Stomach (tissue), 9 donors: ENCODE results near the gene TMEM258. TPM values are rescaled to one million over a fixed set of nuclear protein-coding genes. Genes with fewer than 3 reads are reported as not detected.
A peak's percentile ranks its signal among the peaks of the same experiment; 100 is the strongest.

Source experiments
- DNase-seq, 2 donors: peaks; one replicate each; pipeline versions ENCODE4 v3.0.0 to v3.0.0-alpha.2; 2013 to 2019
- H3K27ac ChIP-seq, 5 donors: fragments of 200-600 bp in 4 of 5; sonication (generic) in 4 of 5; one replicate each; pipeline ENCODE4 v1.5.1; 2013 to 2019; ENCODE audit warnings: mild to moderate bottlenecking in 1 of 5, moderate library complexity in 1 of 5
- H3K27me3 ChIP-seq, 3 donors: fragments of 200-600 bp; sonication (generic); one replicate each; pipeline ENCODE4 v1.5.1; 2017 to 2019; ENCODE audit warnings: mixed run types in 1 of 3
- H3K36me3 ChIP-seq, 4 donors: fragments of 200-600 bp; sonication (generic); 1 replicate in 3 of 4; 2 replicates in 1 of 4; pipeline ENCODE4 v1.5.1; 2016 to 2019
- H3K4me1 ChIP-seq, 4 donors: fragments of 200-600 bp; sonication (generic); one replicate each; pipeline ENCODE4 v1.5.1; 2016 to 2019
- H3K4me3 ChIP-seq, 4 donors: fragments of 200-600 bp; sonication (generic) in 3 of 4; one replicate each; pipeline ENCODE4 v1.5.1; 2016 to 2019; ENCODE audit warnings: mild to moderate bottlenecking in 1 of 4
- H3K9me3 ChIP-seq, 4 donors: fragments of 200-600 bp; sonication (generic); one replicate each; pipeline ENCODE4 v1.5.1; 2016 to 2019
- CTCF ChIP-seq, 7 experiments: fragments of 450-650 bp in 4 of 7; fragments of 200-600 bp in 3 of 7; sonication (generic) in 3 of 7; IDR thresholded peaks; one replicate each; pipeline ENCODE4 v1.5.1; 2016 to 2019; ENCODE audit warnings: antibody characterized with exemption in 7 of 7, control low read depth in 2 of 7, mild to moderate bottlenecking in 1 of 7
- EP300 ChIP-seq: sonication (generic); formaldehyde crosslinking; IDR thresholded peaks from one replicate; pipeline ENCODE4 v1.6.1; 2017; ENCODE audit warnings: antibody characterized with exemption
- POLR2A ChIP-seq, 4 donors: fragments of 450-650 bp; IDR thresholded peaks; one replicate each; pipeline ENCODE4 v1.6.1; 2016; ENCODE audit warnings: antibody characterized with exemption in 4 of 4, control low read depth in 2 of 4, mild to moderate bottlenecking in 1 of 4, moderate library complexity in 1 of 4
- POLR2AphosphoS5 ChIP-seq, 3 donors: sonication (generic); formaldehyde crosslinking; IDR thresholded peaks; one replicate each; pipeline ENCODE4 v1.6.1; 2016; ENCODE audit warnings: antibody characterized with exemption in 3 of 3
- WGBS, 5 donors: extraction: QIAGEN DNeasy Blood & Tissue Kit in 3 of 5; methylation state at CpG; one replicate each; pipeline versions ENCODE4 v1.1.5 to v1.1.7; 2013 to 2018; 5-methylcytosine and 5-hydroxymethylcytosine counted together
- intact Hi-C: fragments of 100-400 bp; cut with DNase I; formaldehyde crosslinking; loops from one replicate; pipeline ENCODE4 v1.15.1; 2023; ENCODE audit warnings: low total_unique reads
- polyA plus RNA-seq, 3 donors: library from polyadenylated mRNA; stranded (reverse); fragments of 200-250 nt; gene quantifications; one replicate each; pipeline ENCODE4 v1.2.3, GENCODE V29; 2013
- total RNA-seq, 5 donors: library from RNA; depleted of rRNA; stranded (reverse); fragments of >200 nt; gene quantifications; one replicate each; pipeline versions ENCODE4 v1.1.0 to v1.2.3, GENCODE V29; 2014 to 2016
- donor health status: healthy with polysubstance abuse.
- donor health status: Bipolar disorder and iron deficiency.
- donor health status: healthy.

Gene TMEM258
- total and polyA plus RNA-seq, 8 donors, result 24.1 to 274 (median 50.3) TPM; not detected in 1

DNA sequence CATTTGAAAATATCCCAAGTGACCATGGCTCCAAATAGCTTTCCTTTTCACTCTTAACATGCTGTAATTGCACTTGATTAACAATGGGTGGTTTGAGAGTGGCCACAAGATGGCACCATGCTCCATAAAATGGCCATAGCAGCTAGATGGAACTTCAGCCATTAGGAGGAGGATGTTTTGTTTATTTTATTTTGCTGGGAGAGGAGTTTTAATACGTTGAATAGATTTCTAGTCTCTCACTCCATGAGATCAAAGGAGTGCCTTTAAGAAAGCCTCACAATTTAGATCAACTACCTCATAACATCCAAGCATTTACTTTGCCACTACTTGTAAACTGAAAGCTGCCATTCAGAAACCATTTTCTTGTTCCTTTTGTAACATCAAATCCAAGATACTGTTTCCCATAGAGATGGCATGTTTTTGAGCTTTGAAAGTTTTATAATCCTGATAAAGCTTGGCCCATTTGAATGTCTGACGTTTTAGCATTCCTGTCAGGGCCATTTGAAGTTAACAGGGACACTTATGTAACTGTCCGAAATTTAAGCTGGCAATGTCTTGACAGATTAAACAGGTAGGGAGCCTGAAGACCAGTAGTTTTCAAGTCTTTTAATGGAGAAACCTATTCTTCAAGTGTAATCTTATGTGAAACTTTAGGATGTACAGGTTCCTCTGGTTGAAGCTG is 5.0 kb upstream of the TMEM258 start:
- Histone ChIP-seq H3K9me3 (no peaks in the 10 kb centered on the region), H3K36me3 (peaks cover 12 to 26% (median 19%) of the 10 kb centered on the region in 4 donors), H3K27ac (peak overlapping the region in 2 of 5 donors; percentile 47), H3K27me3 (no peaks in the 10 kb centered on the region), H3K4me3 (no peak overlapping the region), H3K4me1 (peaks cover 13 to 24% (median 19%) of the 10 kb centered on the region in 4 donors)
- TF ChIP-seq POLR2A (IDR thresholded peaks at IDR 0.05) (no peak), CTCF (IDR thresholded peaks at IDR 0.05) (peak in 5 of 7 experiments; percentile 66 to 93 (median 81)), EP300 (no peak), POLR2AphosphoS5 (IDR thresholded peaks at IDR 0.05) (peak in 2 of 3 donors; percentile 48 to 82)
- DNase-seq, result peak; percentile 83 to 95
- 33 to 45% (median 36%) methylated on average over 3 of the region's 3 CpGs for WGBS, 5 donors
- intact Hi-C loops, result no loop called here

GRCh38 chr11:61795876-61796526 is 3.6 kb upstream of the TMEM258 start:
- Histone ChIP-seq H3K36me3 (peaks cover 5 to 15% (median 12%) of the 10 kb centered on the region in 4 donors), H3K4me3 (no peak overlapping the region), H3K4me1 (peaks cover 19 to 35% (median 29%) of the 10 kb centered on the region in 4 donors), H3K9me3 (no peaks in the 10 kb centered on the region), H3K27ac (no peak overlapping the region), H3K27me3 (no peaks in the 10 kb centered on the region)
- 88 to 93% (median 91%) methylated on average over 16 to 18 of the region's 18 CpGs for WGBS, 5 donors
- DNase-seq, result no peak
- intact Hi-C loops, result no loop called here
- TF ChIP-seq POLR2A (IDR thresholded peaks at IDR 0.05), result no peak
- no peak for TF ChIP-seq EP300
- no peak for TF ChIP-seq POLR2AphosphoS5 (IDR thresholded peaks at IDR 0.05)
- no peak for TF ChIP-seq CTCF (IDR thresholded peaks at IDR 0.05)

DNA sequence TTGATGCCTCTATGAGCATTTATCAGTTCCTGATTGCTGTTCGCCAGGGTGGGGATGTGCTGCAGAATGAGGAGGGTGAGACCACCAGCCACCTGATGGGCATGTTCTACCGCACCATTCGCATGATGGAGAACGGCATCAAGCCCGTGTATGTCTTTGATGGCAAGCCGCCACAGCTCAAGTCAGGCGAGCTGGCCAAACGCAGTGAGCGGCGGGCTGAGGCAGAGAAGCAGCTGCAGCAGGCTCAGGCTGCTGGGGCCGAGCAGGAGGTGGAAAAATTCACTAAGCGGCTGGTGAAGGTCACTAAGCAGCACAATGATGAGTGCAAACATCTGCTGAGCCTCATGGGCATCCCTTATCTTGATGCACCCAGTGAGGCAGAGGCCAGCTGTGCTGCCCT is 3.1 kb upstream of the TMEM258 start:
- H3K27me3 ChIP-seq, result no peaks in the 10 kb centered on the region
- WGBS, 5 donors, result 87 to 90% (median 88%) methylated on average over 11 to 12 of the region's 12 CpGs
- TF ChIP-seq EP300 (no peak), POLR2A (IDR thresholded peaks at IDR 0.05) (no peak), POLR2AphosphoS5 (IDR thresholded peaks at IDR 0.05) (no peak), CTCF (IDR thresholded peaks at IDR 0.05) (no peak)
- peaks cover 5 to 15% (median 13%) of the 10 kb centered on the region in 4 donors for H3K36me3 ChIP-seq
- DNase-seq, result no peak
- intact Hi-C loops, result no loop called here
- H3K4me1 ChIP-seq, result peaks cover 22 to 41% (median 33%) of the 10 kb centered on the region in 4 donors
- no peak overlapping the region for H3K4me3 ChIP-seq
- no peak overlapping the region for H3K27ac ChIP-seq
- no peaks in the 10 kb centered on the region for H3K9me3 ChIP-seq

- no peak overlapping the region for H3K4me3 ChIP-seq
- DNase-seq, result no peak
- no peaks in the 10 kb centered on the region for H3K27me3 ChIP-seq
- WGBS, 5 donors, result 82 to 88% (median 87%) methylated on average over 4 of the region's 4 CpGs
- intact Hi-C loops, result no loop called here
- TF ChIP-seq POLR2AphosphoS5 (IDR thresholded peaks at IDR 0.05) (no peak), CTCF (IDR thresholded peaks at IDR 0.05) (no peak), POLR2A (IDR thresholded peaks at IDR 0.05) (no peak), EP300 (no peak)
- no peaks in the 10 kb centered on the region for H3K9me3 ChIP-seq
- no peak overlapping the region for H3K27ac ChIP-seq
- peaks cover 28 to 48% (median 38%) of the 10 kb centered on the region in 4 donors for H3K4me1 ChIP-seq
- H3K36me3 ChIP-seq, result peaks cover 12 to 24% (median 21%) of the 10 kb centered on the region in 4 donors
Measured at GRCh38 chr11:61794579-61794978, 2.2 kb upstream of the TMEM258 start.
